Measurements from ENCODE around the gene SUPT4H1.

- no peak for TF ChIP-seq POLR2AphosphoS5 (IDR thresholded peaks at IDR 0.05; ENCODE audit: borderline replicate concordance, low read depth, low read length)
- no peak for TF ChIP-seq EZH2 (IDR thresholded peaks at IDR 0.05)
Measured at GRCh38 chr17:58308985-58309917, 42.8 kb downstream of the SUPT4H1 start.
